ENCODE results near the gene USH1C.

DNA sequence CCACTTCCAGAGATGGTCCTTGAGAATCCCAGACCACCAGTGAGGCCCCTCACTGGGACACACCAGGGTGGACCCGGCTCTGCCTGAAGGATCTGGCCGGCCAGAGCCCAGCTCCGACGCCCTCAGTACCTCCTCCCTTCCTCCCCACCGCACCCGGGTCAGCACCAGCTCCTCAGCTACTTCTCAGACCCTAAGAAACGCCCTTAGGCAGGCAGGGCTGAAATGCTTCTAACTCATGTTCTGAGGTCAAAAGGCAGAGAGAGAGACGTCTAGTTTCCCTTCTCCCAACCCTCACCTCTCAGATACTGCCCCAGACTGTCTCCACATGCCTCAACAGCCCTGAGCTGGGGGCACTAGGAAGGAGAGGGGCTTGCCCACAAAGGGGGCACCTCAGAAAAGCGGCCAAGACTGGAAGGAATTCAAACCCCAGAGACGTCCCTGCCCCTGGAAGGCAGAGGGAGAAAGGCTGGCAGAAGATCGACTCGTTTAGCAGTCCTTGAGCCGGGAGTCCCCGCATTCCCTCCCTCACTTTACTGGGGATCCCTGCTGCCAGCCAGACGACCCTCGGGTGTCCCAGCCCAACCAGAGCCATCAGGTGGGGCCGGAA lies 539 bp downstream of the USH1C start:
- TF ChIP-seq, protein P1, sequence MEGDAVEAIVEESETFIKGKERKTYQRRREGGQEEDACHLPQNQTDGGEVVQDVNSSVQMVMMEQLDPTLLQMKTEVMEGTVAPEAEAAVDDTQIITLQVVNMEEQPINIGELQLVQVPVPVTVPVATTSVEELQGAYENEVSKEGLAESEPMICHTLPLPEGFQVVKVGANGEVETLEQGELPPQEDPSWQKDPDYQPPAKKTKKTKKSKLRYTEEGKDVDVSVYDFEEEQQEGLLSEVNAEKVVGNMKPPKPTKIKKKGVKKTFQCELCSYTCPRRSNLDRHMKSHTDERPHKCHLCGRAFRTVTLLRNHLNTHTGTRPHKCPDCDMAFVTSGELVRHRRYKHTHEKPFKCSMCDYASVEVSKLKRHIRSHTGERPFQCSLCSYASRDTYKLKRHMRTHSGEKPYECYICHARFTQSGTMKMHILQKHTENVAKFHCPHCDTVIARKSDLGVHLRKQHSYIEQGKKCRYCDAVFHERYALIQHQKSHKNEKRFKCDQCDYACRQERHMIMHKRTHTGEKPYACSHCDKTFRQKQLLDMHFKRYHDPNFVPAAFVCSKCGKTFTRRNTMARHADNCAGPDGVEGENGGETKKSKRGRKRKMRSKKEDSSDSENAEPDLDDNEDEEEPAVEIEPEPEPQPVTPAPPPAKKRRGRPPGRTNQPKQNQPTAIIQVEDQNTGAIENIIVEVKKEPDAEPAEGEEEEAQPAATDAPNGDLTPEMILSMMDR (IDR thresholded peaks at IDR 0.05) = no peak
- TF ChIP-seq POLR2A (IDR thresholded peaks at IDR 0.05) = no peak

Data from body of pancreas (tissue), 4 donors.